Measurements from ENCODE around the gene VWA2.

VWA2 gene

GRCh38 chr10:114255227-114255626 is 16.2 kb downstream of the VWA2 start:
- no peak for FAIRE-seq
- DNase-seq (ENCODE audit: insufficient read length, low spot score), result no peak

GRCh38 chr10:114256008-114256765 is 17.1 kb downstream of the VWA2 start:
- FAIRE-seq, result no peak
- no peak for DNase-seq (ENCODE audit: insufficient read length, low spot score)
- TF ChIP-seq CTCF (IDR thresholded peaks at IDR 0.05; ENCODE audit: insufficient read depth, missing control alignments), result no peak

More at GRCh38 chr10:114255227-114255626, 16.2 kb downstream of the VWA2 start:
- TF ChIP-seq CTCF (IDR thresholded peaks at IDR 0.05; ENCODE audit: insufficient read depth, missing control alignments), result no peak

- TF ChIP-seq CTCF (IDR thresholded peaks at IDR 0.05; ENCODE audit: insufficient read depth, missing control alignments), result no peak
- DNase-seq (ENCODE audit: insufficient read length, low spot score) (no peak), FAIRE-seq (no peak)
Observed at GRCh38 chr10:114256822-114257221, 17.8 kb downstream of the VWA2 start.

GRCh38 chr10:114257498-114257897 is 18.4 kb downstream of the VWA2 start:
- no peak for TF ChIP-seq CTCF (IDR thresholded peaks at IDR 0.05; ENCODE audit: insufficient read depth, missing control alignments)
- FAIRE-seq (no peak), DNase-seq (ENCODE audit: insufficient read length, low spot score) (no peak)

- no peak for TF ChIP-seq CTCF (IDR thresholded peaks at IDR 0.05; ENCODE audit: insufficient read depth, missing control alignments)
- FAIRE-seq (no peak), DNase-seq (ENCODE audit: insufficient read length, low spot score) (no peak)
Observed at GRCh38 chr10:114258274-114258840, 19.3 kb downstream of the VWA2 start.

GRCh38 chr10:114259824-114260223 is 20.8 kb downstream of the VWA2 start:
- FAIRE-seq (no peak), DNase-seq (ENCODE audit: insufficient read length, low spot score) (no peak)
- no peak for TF ChIP-seq CTCF (IDR thresholded peaks at IDR 0.05; ENCODE audit: insufficient read depth, missing control alignments)

GRCh38 chr10:114260366-114260765 is 21.3 kb downstream of the VWA2 start:
- no peak for FAIRE-seq

More at GRCh38 chr10:114260366-114260765, 21.3 kb downstream of the VWA2 start:
- TF ChIP-seq CTCF (IDR thresholded peaks at IDR 0.05; ENCODE audit: insufficient read depth, missing control alignments), result no peak
- DNase-seq (ENCODE audit: insufficient read length, low spot score), result no peak
